Mesothelial cell of epicardium (in vitro differentiated cells): ENCODE data around the gene POU5F2. TPM values are rescaled to one million over a fixed set of nuclear protein-coding genes. Genes with fewer than 3 reads are reported as not detected.

Source experiments
- DNase-seq, 2 experiments: peaks; one replicate each; pipeline ENCODE4 v3.0.0; 2021; ENCODE audit warnings: low spot score in 2 of 2; ENCODE audit not compliant: unreplicated experiment in 2 of 2
- H3K27ac Mint-ChIP-seq: 2 replicates; pipeline ENCODE4 v1.8.0; 2021; ENCODE audit warnings: mixed read lengths
- H3K27me3 Mint-ChIP-seq: 2 replicates; pipeline ENCODE4 v1.8.0; 2021; ENCODE audit warnings: low read depth, mixed read lengths
- H3K36me3 Mint-ChIP-seq: 2 replicates; pipeline ENCODE4 v1.8.0; 2021; ENCODE audit warnings: mixed read lengths
- H3K4me1 Mint-ChIP-seq: 2 replicates; pipeline ENCODE4 v1.8.0; 2021; ENCODE audit warnings: mixed read lengths
- H3K4me3 Mint-ChIP-seq: 2 replicates; pipeline ENCODE4 v1.8.0; 2021; ENCODE audit warnings: mild to moderate bottlenecking, moderate library complexity, mixed read lengths
- H3K9me3 Mint-ChIP-seq: 2 replicates; pipeline ENCODE4 v1.8.0; 2021; ENCODE audit warnings: mixed read lengths
- CTCF ChIP-seq: fragments of 200-600 bp; sonication (generic); IDR thresholded peaks from one replicate; pipeline ENCODE4 v1.5.0; 2021; ENCODE audit warnings: antibody characterized with exemption; ENCODE audit not compliant: unreplicated experiment
- total RNA-seq: library from RNA; stranded (reverse); gene quantifications from 3 replicates; pipeline ENCODE4 v1.2.1, GENCODE V29; 2021

POU5F2 gene
- total RNA-seq, 1 donor from 2014 or later: 1.9 TPM

- no peak for DNase-seq
- H3K4me1 Mint-ChIP-seq: peaks cover 33% of the 10 kb centered on the region
- no peak for TF ChIP-seq CTCF
- no peak overlapping the region for H3K4me3 Mint-ChIP-seq
- H3K27ac Mint-ChIP-seq: no peak overlapping the region
- H3K27me3 Mint-ChIP-seq: no peaks in the 10 kb centered on the region
- H3K9me3 Mint-ChIP-seq: no peaks in the 10 kb centered on the region
- no peaks in the 10 kb centered on the region for H3K36me3 Mint-ChIP-seq
Observed at GRCh38 chr5:93724791-93725190, 16.6 kb downstream of the POU5F2 start.

- no peaks in the 10 kb centered on the region for H3K9me3 Mint-ChIP-seq
- no peaks in the 10 kb centered on the region for H3K36me3 Mint-ChIP-seq
- DNase-seq: no peak
- TF ChIP-seq CTCF: no peak
- no peak overlapping the region for H3K27ac Mint-ChIP-seq
- H3K4me1 Mint-ChIP-seq: peaks cover 40% of the 10 kb centered on the region
- no peak overlapping the region for H3K4me3 Mint-ChIP-seq
- H3K27me3 Mint-ChIP-seq: no peaks in the 10 kb centered on the region
Observed at GRCh38 chr5:93723681-93724080, 17.7 kb downstream of the POU5F2 start.

- Mint-ChIP-seq H3K36me3 (no peaks in the 10 kb centered on the region), H3K27me3 (no peaks in the 10 kb centered on the region), H3K27ac (no peak overlapping the region), H3K4me1 (peaks cover 43% of the 10 kb centered on the region), H3K4me3 (no peak overlapping the region), H3K9me3 (no peaks in the 10 kb centered on the region)
- TF ChIP-seq CTCF: no peak
- no peak for DNase-seq
Observed at GRCh38 chr5:93723005-93723404, 18.4 kb downstream of the POU5F2 start.

GRCh38 chr5:93722588-93722987 is 18.8 kb downstream of the POU5F2 start:
- TF ChIP-seq CTCF: no peak
- Mint-ChIP-seq H3K9me3 (no peaks in the 10 kb centered on the region), H3K36me3 (no peaks in the 10 kb centered on the region), H3K27ac (no peak overlapping the region), H3K4me3 (no peak overlapping the region), H3K4me1 (peaks cover 43% of the 10 kb centered on the region), H3K27me3 (no peaks in the 10 kb centered on the region)
- no peak for DNase-seq

GRCh38 chr5:93721511-93721910 is 19.9 kb downstream of the POU5F2 start:
- Mint-ChIP-seq H3K36me3 (no peaks in the 10 kb centered on the region), H3K4me3 (no peak overlapping the region), H3K27ac (no peak overlapping the region), H3K9me3 (no peaks in the 10 kb centered on the region), H3K4me1 (peaks cover 49% of the 10 kb centered on the region), H3K27me3 (no peaks in the 10 kb centered on the region)
- DNase-seq: no peak
- no peak for TF ChIP-seq CTCF

GRCh38 chr5:93721071-93721470 is 20.3 kb downstream of the POU5F2 start:
- Mint-ChIP-seq H3K27ac (no peak overlapping the region), H3K4me3 (no peak overlapping the region), H3K9me3 (no peaks in the 10 kb centered on the region), H3K36me3 (no peaks in the 10 kb centered on the region), H3K4me1 (peaks cover 49% of the 10 kb centered on the region), H3K27me3 (no peaks in the 10 kb centered on the region)
- no peak for TF ChIP-seq CTCF
- DNase-seq: no peak
